Suprapubic skin (tissue), 4 donors: ENCODE measurements around the gene RFPL4AL1. TPM values are rescaled to one million over a fixed set of nuclear protein-coding genes. Genes with fewer than 3 reads are reported as not detected.

ENCODE experiments used
- DNase-seq, 2 donors: peaks; one replicate each; pipeline ENCODE4 v3.0.0-alpha.2; 2019; ENCODE audit warnings: low spot score in 2 of 2
- H3K27ac ChIP-seq: fragments of 200-600 bp; sonication (generic); one replicate; pipeline ENCODE4 v1.5.1; 2019
- H3K27me3 ChIP-seq: fragments of 200-600 bp; sonication (generic); one replicate; pipeline ENCODE4 v1.5.1; 2019
- H3K36me3 ChIP-seq: fragments of 200-600 bp; sonication (generic); one replicate; pipeline ENCODE4 v1.5.1; 2019
- H3K4me1 ChIP-seq: fragments of 200-600 bp; sonication (generic); one replicate; pipeline ENCODE4 v1.5.1; 2019
- H3K4me3 ChIP-seq: fragments of 200-600 bp; sonication (generic); one replicate; pipeline ENCODE4 v1.5.1; 2019; ENCODE audit warnings: mild to moderate bottlenecking
- H3K9me3 ChIP-seq: fragments of 200-600 bp; sonication (generic); one replicate; pipeline ENCODE4 v1.5.1; 2019
- EP300 ChIP-seq: sonication (generic); formaldehyde crosslinking; IDR thresholded peaks from one replicate; pipeline ENCODE4 v1.6.1; 2017; ENCODE audit warnings: antibody characterized with exemption
- POLR2A ChIP-seq, 2 donors: fragments of 450-650 bp; IDR thresholded peaks; one replicate each; pipeline ENCODE4 v1.6.1; 2017; ENCODE audit warnings: antibody characterized with exemption in 2 of 2, mild to moderate bottlenecking in 2 of 2, moderate library complexity in 2 of 2
- POLR2AphosphoS5 ChIP-seq, 3 donors: sonication (generic); formaldehyde crosslinking; IDR thresholded peaks; one replicate each; pipeline ENCODE4 v1.6.1; 2017; ENCODE audit warnings: antibody characterized with exemption in 3 of 3
- WGBS: methylation state at CpG from one replicate; pipeline ENCODE4 v1.1.5; 2018; 5-methylcytosine and 5-hydroxymethylcytosine counted together
- total RNA-seq, 4 donors: library from RNA; depleted of rRNA; stranded (reverse); fragments of >200 nt; gene quantifications; one replicate each; pipeline ENCODE4 v1.1.0, GENCODE V29; 2016
- TF ChIP-seq, protein P1 (sequence below), 2 donors: fragments of 200-600 bp in 1 of 2; fragments of 450-650 bp in 1 of 2; sonication (generic) in 1 of 2; IDR thresholded peaks; one replicate each; pipeline ENCODE4 v1.5.1; 2016 to 2019; ENCODE audit warnings: antibody characterized with exemption in 2 of 2, mild to moderate bottlenecking in 1 of 2, moderate library complexity in 1 of 2

Gene RFPL4AL1
- total RNA-seq, 4 donors from 2014 or later = not detected

DNA sequence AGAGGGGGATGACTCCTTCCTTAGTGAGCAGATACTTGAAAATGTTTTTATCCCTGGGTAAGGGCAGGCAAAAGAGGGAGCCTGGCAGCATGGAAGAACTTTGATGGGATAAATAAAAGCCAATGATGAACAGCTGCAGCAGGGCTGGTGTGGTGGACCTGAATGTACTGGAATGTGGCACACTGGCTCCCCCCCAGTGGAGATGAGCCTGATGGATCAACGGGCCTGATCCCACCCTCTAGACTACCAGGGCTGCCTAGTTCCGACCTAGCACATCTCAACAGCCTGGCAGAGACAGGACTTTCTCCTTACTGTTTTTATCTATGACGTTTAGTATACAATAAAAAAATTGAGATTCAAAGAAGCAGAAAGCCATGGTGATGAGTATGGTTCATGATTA lies 42.4 kb downstream of the RFPL4AL1 start:
- H3K36me3 ChIP-seq = no peaks in the 10 kb centered on the region
- no peaks in the 10 kb centered on the region for H3K9me3 ChIP-seq
- H3K27me3 ChIP-seq = no peaks in the 10 kb centered on the region
- DNase-seq = no peak
- TF ChIP-seq POLR2AphosphoS5 (IDR thresholded peaks at IDR 0.05) (no peak), POLR2A (IDR thresholded peaks at IDR 0.05) (no peak), EP300 (no peak)
- TF ChIP-seq, protein P1, sequence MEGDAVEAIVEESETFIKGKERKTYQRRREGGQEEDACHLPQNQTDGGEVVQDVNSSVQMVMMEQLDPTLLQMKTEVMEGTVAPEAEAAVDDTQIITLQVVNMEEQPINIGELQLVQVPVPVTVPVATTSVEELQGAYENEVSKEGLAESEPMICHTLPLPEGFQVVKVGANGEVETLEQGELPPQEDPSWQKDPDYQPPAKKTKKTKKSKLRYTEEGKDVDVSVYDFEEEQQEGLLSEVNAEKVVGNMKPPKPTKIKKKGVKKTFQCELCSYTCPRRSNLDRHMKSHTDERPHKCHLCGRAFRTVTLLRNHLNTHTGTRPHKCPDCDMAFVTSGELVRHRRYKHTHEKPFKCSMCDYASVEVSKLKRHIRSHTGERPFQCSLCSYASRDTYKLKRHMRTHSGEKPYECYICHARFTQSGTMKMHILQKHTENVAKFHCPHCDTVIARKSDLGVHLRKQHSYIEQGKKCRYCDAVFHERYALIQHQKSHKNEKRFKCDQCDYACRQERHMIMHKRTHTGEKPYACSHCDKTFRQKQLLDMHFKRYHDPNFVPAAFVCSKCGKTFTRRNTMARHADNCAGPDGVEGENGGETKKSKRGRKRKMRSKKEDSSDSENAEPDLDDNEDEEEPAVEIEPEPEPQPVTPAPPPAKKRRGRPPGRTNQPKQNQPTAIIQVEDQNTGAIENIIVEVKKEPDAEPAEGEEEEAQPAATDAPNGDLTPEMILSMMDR (IDR thresholded peaks at IDR 0.05) = no peak
- H3K27ac ChIP-seq = no peak overlapping the region
- no peak overlapping the region for H3K4me3 ChIP-seq
- H3K4me1 ChIP-seq = no peaks in the 10 kb centered on the region
- 68% methylated on average over 3 of the region's 3 CpGs for WGBS

DNA sequence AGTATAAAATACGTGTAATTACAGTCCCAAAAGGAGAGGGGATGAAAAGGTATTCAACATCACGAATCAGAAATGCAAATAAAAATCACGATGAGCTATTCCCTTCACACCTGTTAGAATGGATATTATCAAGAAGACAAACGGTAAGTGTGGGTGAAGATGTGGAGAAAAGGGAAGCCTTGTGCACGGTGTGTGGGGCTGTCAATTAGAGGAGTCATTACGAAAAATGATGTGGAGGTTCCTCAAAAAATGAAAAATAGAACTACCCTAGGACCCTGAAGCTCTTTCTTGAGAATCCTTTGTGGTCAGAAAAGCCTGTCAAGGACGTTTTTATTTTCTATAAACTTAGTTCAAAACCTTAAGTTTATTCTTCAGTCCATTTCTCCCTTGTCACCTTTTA lies 43.5 kb downstream of the RFPL4AL1 start:
- no peak for DNase-seq
- Histone ChIP-seq H3K27me3 (no peaks in the 10 kb centered on the region), H3K4me3 (no peak overlapping the region), H3K9me3 (no peaks in the 10 kb centered on the region), H3K36me3 (no peaks in the 10 kb centered on the region), H3K4me1 (no peaks in the 10 kb centered on the region), H3K27ac (no peak overlapping the region)
- TF ChIP-seq POLR2AphosphoS5 (IDR thresholded peaks at IDR 0.05) = no peak
- no peak for TF ChIP-seq EP300
- TF ChIP-seq POLR2A (IDR thresholded peaks at IDR 0.05) = no peak
- TF ChIP-seq, protein P1 (IDR thresholded peaks at IDR 0.05) = no peak
- 66% methylated on average over 7 of the region's 7 CpGs for WGBS

GRCh38 chr19:55813906-55814305 lies 45.0 kb downstream of the RFPL4AL1 start:
- H3K4me1 ChIP-seq = no peaks in the 10 kb centered on the region
- no peak overlapping the region for H3K4me3 ChIP-seq
- DNase-seq = no peak
- H3K27ac ChIP-seq = no peak overlapping the region
- H3K27me3 ChIP-seq = no peaks in the 10 kb centered on the region
- WGBS = 93% methylated on average over 3 of the region's 5 CpGs
- TF ChIP-seq EP300 = no peak
- TF ChIP-seq, protein P1 (IDR thresholded peaks at IDR 0.05) = no peak
- TF ChIP-seq POLR2A (IDR thresholded peaks at IDR 0.05) = no peak
- no peak for TF ChIP-seq POLR2AphosphoS5 (IDR thresholded peaks at IDR 0.05)
- H3K36me3 ChIP-seq = no peaks in the 10 kb centered on the region
- H3K9me3 ChIP-seq = no peaks in the 10 kb centered on the region

DNA sequence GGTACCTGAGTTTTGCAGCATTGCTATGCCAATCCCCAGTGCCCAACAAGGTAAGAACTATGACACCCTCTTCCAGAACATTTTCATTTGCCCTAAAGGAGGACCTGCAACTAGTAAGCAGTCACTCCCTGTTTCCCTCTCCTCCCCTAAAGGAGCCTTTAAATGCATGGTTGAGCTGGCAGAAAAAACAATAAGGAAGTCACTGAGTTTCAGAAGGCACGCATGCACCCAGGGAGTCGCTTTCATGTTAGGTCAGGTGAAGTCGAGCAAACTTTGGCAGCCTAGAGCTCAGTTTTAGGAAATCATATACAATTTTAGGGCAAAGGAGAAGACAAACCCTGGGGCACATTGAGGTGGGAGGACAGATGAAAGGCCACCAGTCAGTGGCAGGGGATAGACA lies 51.1 kb downstream of the RFPL4AL1 start:
- no peak for DNase-seq
- TF ChIP-seq POLR2AphosphoS5 (IDR thresholded peaks at IDR 0.05) = no peak
- no peak for TF ChIP-seq EP300
- TF ChIP-seq, protein P1 (IDR thresholded peaks at IDR 0.05) = no peak
- no peak for TF ChIP-seq POLR2A (IDR thresholded peaks at IDR 0.05)
- H3K27me3 ChIP-seq = no peaks in the 10 kb centered on the region
- no peaks in the 10 kb centered on the region for H3K9me3 ChIP-seq
- H3K4me1 ChIP-seq = no peaks in the 10 kb centered on the region
- no peak overlapping the region for H3K4me3 ChIP-seq
- no peaks in the 10 kb centered on the region for H3K36me3 ChIP-seq
- H3K27ac ChIP-seq = no peak overlapping the region
- 90% methylated on average over 3 of the region's 3 CpGs for WGBS

Other genes starting within 250 kb of the RFPL4AL1 start
- not detected for gene SBK2, start 232.0 kb upstream of the RFPL4AL1 start, total RNA-seq
- not detected for gene SBK3, start 223.6 kb upstream of the RFPL4AL1 start, total RNA-seq
- 1 to 10 TPM; 1.8 to 3.1 (median 2.8) TPM for gene ZNF579, start 188.3 kb upstream of the RFPL4AL1 start, total RNA-seq
- gene FIZ1, start 169.6 kb upstream of the RFPL4AL1 start, total RNA-seq = 1 to 10 TPM; 7.6 to 9.2 (median 8.5) TPM
- gene ZNF524, start 168.8 kb upstream of the RFPL4AL1 start, total RNA-seq = 10 to 100 TPM; 29.4 to 49.9 (median 47.0) TPM
- gene ZNF865, start 163.5 kb upstream of the RFPL4AL1 start, total RNA-seq = 10 to 100 TPM in 2 of 4 donors, 1 to 10 TPM in 2; 7.6 to 14.2 (median 9.9) TPM
- 1 to 10 TPM; 4.3 to 8.0 (median 6.5) TPM for gene ZNF784, start 144.6 kb upstream of the RFPL4AL1 start, total RNA-seq
- 10 to 100 TPM; 15.0 to 27.9 (median 22.3) TPM for gene ZNF580, start 128.1 kb upstream of the RFPL4AL1 start, total RNA-seq
- gene ZNF581, start 125.5 kb upstream of the RFPL4AL1 start, total RNA-seq = 10 to 100 TPM; 16.3 to 27.1 (median 20.2) TPM
- 10 to 100 TPM in 1 of 4 donors, 1 to 10 TPM in 3; 6.2 to 18.3 (median 8.5) TPM for gene CCDC106, start 120.9 kb upstream of the RFPL4AL1 start, total RNA-seq
- 100 to 1,000 TPM in 1 of 4 donors, 10 to 100 TPM in 3; 82.8 to 128 (median 88.5) TPM for gene U2AF2, start 114.1 kb upstream of the RFPL4AL1 start, total RNA-seq
- gene EPN1, start 93.9 kb upstream of the RFPL4AL1 start, total RNA-seq = 100 to 1,000 TPM in 1 of 4 donors, 10 to 100 TPM in 3; 80.1 to 104 (median 82.9) TPM
- not detected for gene NLRP9, start 30.7 kb upstream of the RFPL4AL1 start, total RNA-seq
- gene RFPL4A, start 10.0 kb upstream of the RFPL4AL1 start, total RNA-seq = not detected
- gene NLRP11, start 62.9 kb downstream of the RFPL4AL1 start, total RNA-seq = under 1 TPM in 1 of 4 donors, not detected in 3; 0.26 TPM
- not detected for gene NLRP4, start 67.4 kb downstream of the RFPL4AL1 start, total RNA-seq
- not detected for gene NLRP13, start 163.2 kb downstream of the RFPL4AL1 start, total RNA-seq
- not detected for gene NLRP8, start 178.7 kb downstream of the RFPL4AL1 start, total RNA-seq
- gene NLRP5, start 217.7 kb downstream of the RFPL4AL1 start, total RNA-seq = not detected